Fibroblast of lung (primary cell): Measurements from ENCODE around the gene DNAJC18. TPM values are rescaled to one million over a fixed set of nuclear protein-coding genes. Genes with fewer than 3 reads are reported as not detected.
A peak's percentile ranks its signal among the peaks of the same experiment; 100 is the strongest.

Source experiments
- DNase-seq, 2 donors: peaks; one replicate each; pipeline versions ENCODE4 v3.0.0 to v3.0.0-alpha.2; 2010; ENCODE audit warnings: low read depth in 2 of 2
- H2AFZ ChIP-seq: 2 replicates; pipeline ENCODE4 v1.5.1; 2012; ENCODE audit warnings: low read length, control low read depth, inconsistent platforms
- H3K27ac ChIP-seq: 2 replicates; pipeline ENCODE4 v1.5.1; 2011; ENCODE audit warnings: low read length, control low read depth; ENCODE audit not compliant: insufficient read depth
- H3K27me3 ChIP-seq: 2 replicates; pipeline ENCODE4 v1.5.1; 2011; ENCODE audit warnings: mild to moderate bottlenecking, low read length; ENCODE audit not compliant: control insufficient read depth, insufficient read depth
- H3K36me3 ChIP-seq: 2 replicates; pipeline ENCODE4 v1.5.1; 2011; ENCODE audit warnings: low read length; ENCODE audit not compliant: control insufficient read depth, insufficient read depth
- H3K4me1 ChIP-seq: 2 replicates; pipeline ENCODE4 v1.5.1; 2011; ENCODE audit warnings: low read length; ENCODE audit not compliant: control insufficient read depth, insufficient read depth; ENCODE audit errors: extremely low read depth
- H3K4me2 ChIP-seq: 2 replicates; pipeline ENCODE4 v1.5.1; 2011; ENCODE audit warnings: low read length, control low read depth; ENCODE audit not compliant: insufficient read depth; ENCODE audit errors: extremely low read depth
- H3K4me3 ChIP-seq, 4 experiments: fragments of 200-600 bp in 1 of 4; sonication (generic) in 1 of 4; replicated peaks in 1 of 4; 2 replicates each; pipeline ENCODE4 v1.5.1; 2011 to 2016; ENCODE audit warnings: low read length in 4 of 4, low read depth in 3 of 4, mild to moderate bottlenecking in 3 of 4, control low read depth in 2 of 4, inconsistent platforms in 1 of 4, mixed read lengths in 1 of 4; ENCODE audit not compliant: insufficient read depth in 1 of 4; ENCODE audit errors: control extremely low read depth in 1 of 4
- H3K79me2 ChIP-seq: 2 replicates; pipeline ENCODE4 v1.5.1; 2012; ENCODE audit warnings: mild to moderate bottlenecking, low read length, inconsistent platforms; ENCODE audit not compliant: control insufficient read depth, insufficient read depth
- H3K9ac ChIP-seq: 2 replicates; pipeline ENCODE4 v1.5.1; 2011; ENCODE audit warnings: mild to moderate bottlenecking, low read length, control low read depth; ENCODE audit not compliant: insufficient read depth
- H3K9me3 ChIP-seq: 2 replicates; pipeline ENCODE4 v1.5.1; 2012; ENCODE audit warnings: low read depth, low read length; ENCODE audit not compliant: control insufficient read depth, insufficient read depth
- H4K20me1 ChIP-seq: 2 replicates; pipeline ENCODE4 v1.5.1; 2011; ENCODE audit warnings: low read length; ENCODE audit not compliant: control insufficient read depth, insufficient read depth; ENCODE audit errors: extremely low read depth
- CTCF ChIP-seq, 2 donors: IDR thresholded peaks in 1 of 2; conservative IDR thresholded peaks in 1 of 2; 1 replicate in 1 of 2; 2 replicates in 1 of 2; pipeline ENCODE4 v1.5.1; 2011 to 2012; ENCODE audit warnings: low read length in 2 of 2, control low read depth in 1 of 2, inconsistent platforms in 1 of 2, low read depth in 1 of 2, mild to moderate bottlenecking in 1 of 2
- EZH2 ChIP-seq: IDR thresholded peaks from 2 replicates; pipeline ENCODE4 v1.5.1; 2012; ENCODE audit warnings: low read length, control low read depth, mild to moderate bottlenecking; ENCODE audit errors: missing control alignments
- polyA plus RNA-seq, 2 donors: library from polyadenylated mRNA; depleted of rRNA in 1 of 2; stranded (reverse) in 1 of 2; unstranded in 1 of 2; fragments of >200 nt; gene quantifications; 2 replicates each; pipeline ENCODE4 v1.2.1, GENCODE V29; 2011 to 2012; ENCODE audit warnings: missing spikeins in 1 of 2
- total RNA-seq: library from RNA; depleted of rRNA; stranded (reverse); fragments of >200 nt; gene quantifications from 2 replicates; pipeline ENCODE4 v1.2.1, GENCODE V29; 2014

DNAJC18 gene
- total and polyA plus RNA-seq, 2 donors (not counting 1 experiment from before 2014, with no cell fraction given), result 12.6 to 14.6 TPM

GRCh38 chr5:139451878-139452660 lies 12.7 kb upstream of the DNAJC18 start:
- no peak overlapping the region for H3K4me3 ChIP-seq
- TF ChIP-seq EZH2 (no peak), CTCF (conservative IDR thresholded peaks at IDR 0.05 in 1 of 2, IDR thresholded peaks at IDR 0.05 in 1 of 2; ENCODE audit: low read depth in 1 of 2, low read length in 2 of 2) (no peak)
- no peak overlapping the region for H3K27ac ChIP-seq
- H3K4me2 ChIP-seq, result no peak overlapping the region
- H3K4me1 ChIP-seq, result no peaks in the 10 kb centered on the region
- H3K9me3 ChIP-seq, result no peaks in the 10 kb centered on the region
- H3K79me2 ChIP-seq, result no peaks in the 10 kb centered on the region
- no peaks in the 10 kb centered on the region for H3K27me3 ChIP-seq
- no peak overlapping the region for H3K9ac ChIP-seq
- no peaks in the 10 kb centered on the region for H3K36me3 ChIP-seq
- no peaks in the 10 kb centered on the region for H4K20me1 ChIP-seq
- H2AFZ ChIP-seq, result no peak overlapping the region
- DNase-seq, result no peak

- Histone ChIP-seq H3K4me2 (no peak overlapping the region), H3K27me3 (no peaks in the 10 kb centered on the region), H3K79me2 (no peaks in the 10 kb centered on the region), H3K4me3 (no peak overlapping the region), H3K4me1 (no peaks in the 10 kb centered on the region), H2AFZ (no peak overlapping the region), H4K20me1 (no peaks in the 10 kb centered on the region), H3K36me3 (no peaks in the 10 kb centered on the region), H3K9ac (no peak overlapping the region), H3K27ac (no peak overlapping the region), H3K9me3 (no peaks in the 10 kb centered on the region)
- no peak for TF ChIP-seq CTCF (conservative IDR thresholded peaks at IDR 0.05 in 1 of 2, IDR thresholded peaks at IDR 0.05 in 1 of 2; ENCODE audit: low read depth in 1 of 2, low read length in 2 of 2)
- TF ChIP-seq EZH2, result no peak
- DNase-seq, result no peak
Measured at GRCh38 chr5:139451176-139451575, 11.9 kb upstream of the DNAJC18 start.

GRCh38 chr5:139446956-139447779 lies 7.8 kb upstream of the DNAJC18 start:
- no peaks in the 10 kb centered on the region for H3K79me2 ChIP-seq
- H3K4me1 ChIP-seq, result peaks cover 3% of the 10 kb centered on the region
- no peaks in the 10 kb centered on the region for H4K20me1 ChIP-seq
- H3K27ac ChIP-seq, result no peak overlapping the region
- no peak overlapping the region for H2AFZ ChIP-seq
- peak in 1 of 2 donors; percentile 39 for DNase-seq
- H3K4me2 ChIP-seq, result no peak overlapping the region
- no peaks in the 10 kb centered on the region for H3K27me3 ChIP-seq
- no peaks in the 10 kb centered on the region for H3K9me3 ChIP-seq
- H3K9ac ChIP-seq, result no peak overlapping the region
- TF ChIP-seq CTCF (conservative IDR thresholded peaks at IDR 0.05 in 1 of 2, IDR thresholded peaks at IDR 0.05 in 1 of 2; ENCODE audit: low read depth in 1 of 2, low read length in 2 of 2), result no peak
- no peak for TF ChIP-seq EZH2
- no peak overlapping the region for H3K4me3 ChIP-seq
- no peaks in the 10 kb centered on the region for H3K36me3 ChIP-seq
